Iris pigment epithelial cell (primary cell): ENCODE data around the gene CACNA2D2.

Experiments
- DNase-seq: peaks from one replicate; pipeline ENCODE4 v3.0.0-alpha.2; 2011; ENCODE audit warnings: low read depth

Gene CACNA2D2

DNA sequence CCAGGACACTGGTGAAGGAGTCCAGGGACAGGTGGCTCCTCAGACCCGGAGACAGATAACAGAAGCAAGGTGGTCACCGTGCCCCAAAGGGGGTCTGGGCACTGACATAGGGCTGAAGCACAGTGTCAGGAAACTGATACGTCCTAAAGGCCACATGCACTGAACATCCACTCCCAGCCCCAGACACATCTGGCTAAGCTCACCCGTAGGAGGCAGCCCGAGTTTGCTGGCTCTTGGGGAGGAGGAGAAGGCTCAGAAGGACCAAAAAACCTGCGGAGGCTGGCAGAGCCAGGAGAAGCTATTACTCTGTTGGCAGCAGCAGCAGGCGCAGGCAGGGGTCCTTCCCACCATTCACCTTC lies 1.2 kb downstream of the CACNA2D2 start:
- DNase-seq, result no peak

DNA sequence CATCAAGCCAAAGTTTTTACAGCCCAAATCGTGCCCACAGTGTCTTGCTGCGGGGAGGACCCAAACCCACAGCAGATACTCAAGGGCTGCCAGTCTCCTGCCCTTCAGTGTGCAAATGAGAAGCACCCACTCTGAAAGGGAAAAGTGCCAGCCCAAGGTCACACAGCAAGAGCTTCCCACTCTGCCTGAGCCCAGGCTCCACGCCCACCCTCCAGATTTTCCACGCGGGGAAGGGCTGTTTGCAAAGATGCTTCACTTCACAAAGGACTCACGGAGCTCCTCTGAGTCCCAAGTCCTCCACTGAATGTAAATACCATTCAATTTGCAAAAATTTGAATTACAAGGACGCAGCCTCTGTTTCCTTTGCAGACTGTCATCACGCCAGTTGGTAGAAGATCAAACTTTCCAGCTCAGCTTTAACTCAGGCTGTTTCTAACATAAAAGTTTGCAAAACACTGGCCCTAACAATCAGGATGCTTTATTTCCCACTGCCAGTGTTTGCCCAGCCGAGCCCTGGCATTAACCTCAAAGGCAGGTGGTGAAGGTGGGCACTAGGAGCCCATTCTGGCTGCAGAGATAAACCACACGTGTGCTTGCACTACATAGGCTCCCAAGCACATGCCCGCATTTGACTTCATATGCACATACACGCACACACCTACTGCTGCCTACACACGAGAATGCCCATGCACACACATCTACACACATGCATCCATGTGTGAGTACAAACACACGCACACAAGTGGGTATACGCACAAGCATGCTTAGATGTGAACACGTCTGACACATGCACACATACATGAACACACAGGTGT lies 7.6 kb downstream of the CACNA2D2 start:
- DNase-seq, result no peak

DNA sequence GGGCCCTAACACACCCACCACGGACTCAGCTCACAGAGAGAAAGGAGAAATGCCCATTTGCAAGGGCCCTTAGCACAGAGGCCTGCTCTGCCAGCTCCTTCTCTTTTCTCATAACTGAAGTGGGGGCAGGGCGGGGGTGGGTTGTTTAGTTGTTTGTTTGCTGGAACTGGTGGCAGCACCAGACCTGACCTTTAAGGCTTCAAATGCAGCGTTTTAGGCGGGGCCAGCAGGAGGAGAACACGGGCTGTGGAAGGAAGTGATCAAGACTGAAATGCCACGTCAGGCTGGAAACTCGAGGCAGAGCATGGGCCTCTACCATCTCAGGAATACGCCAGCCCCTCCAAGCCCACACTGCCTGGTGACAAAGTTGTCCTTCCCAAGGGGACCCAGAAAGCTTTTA lies 9.3 kb downstream of the CACNA2D2 start:
- DNase-seq, result no peak

DNA sequence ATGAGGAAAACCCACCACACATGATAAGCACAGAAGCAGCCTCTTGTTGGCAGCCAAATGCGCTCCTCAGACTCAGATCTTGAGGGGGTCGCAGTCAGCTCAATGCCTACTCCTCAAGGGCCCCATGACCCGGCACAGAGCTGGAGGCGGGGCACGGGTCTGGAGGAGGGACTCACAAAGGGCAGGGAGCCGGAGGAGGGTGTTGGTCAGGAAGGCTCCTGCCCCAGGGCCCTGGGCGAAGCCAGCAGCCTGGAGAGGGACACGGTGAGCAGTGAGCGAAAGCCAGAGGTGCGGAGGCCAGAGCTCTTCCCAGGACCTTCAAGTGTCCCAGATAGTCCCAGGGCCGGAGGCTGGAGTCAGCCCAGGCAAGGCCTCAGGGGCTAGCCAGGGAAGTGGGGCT lies 9.8 kb downstream of the CACNA2D2 start:
- no peak for DNase-seq

- DNase-seq, result no peak
Observed at GRCh38 chr3:50493086-50493485, 10.3 kb downstream of the CACNA2D2 start.

- DNase-seq, result no peak
Observed at GRCh38 chr3:50491023-50491422, 12.4 kb downstream of the CACNA2D2 start.

DNA sequence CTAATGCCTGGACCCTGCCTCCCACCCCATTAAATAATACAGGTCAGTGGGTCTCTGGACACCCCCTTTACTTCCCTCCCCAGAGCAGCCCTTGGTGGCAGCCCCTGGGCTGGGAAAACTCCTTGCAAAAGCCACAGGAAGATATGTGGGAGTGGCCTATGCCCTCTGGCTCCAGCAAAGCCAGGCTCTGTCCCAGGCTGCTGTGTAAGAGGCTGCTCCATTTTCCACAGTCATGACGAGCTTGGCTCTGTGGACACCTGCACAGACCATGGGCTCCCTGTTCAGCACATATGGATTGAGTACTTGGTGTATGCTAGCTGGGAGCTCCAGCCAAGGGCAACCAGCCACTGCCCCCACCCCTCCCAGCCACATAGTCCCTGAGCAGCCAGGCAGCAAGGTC lies 13.0 kb downstream of the CACNA2D2 start:
- no peak for DNase-seq

DNA sequence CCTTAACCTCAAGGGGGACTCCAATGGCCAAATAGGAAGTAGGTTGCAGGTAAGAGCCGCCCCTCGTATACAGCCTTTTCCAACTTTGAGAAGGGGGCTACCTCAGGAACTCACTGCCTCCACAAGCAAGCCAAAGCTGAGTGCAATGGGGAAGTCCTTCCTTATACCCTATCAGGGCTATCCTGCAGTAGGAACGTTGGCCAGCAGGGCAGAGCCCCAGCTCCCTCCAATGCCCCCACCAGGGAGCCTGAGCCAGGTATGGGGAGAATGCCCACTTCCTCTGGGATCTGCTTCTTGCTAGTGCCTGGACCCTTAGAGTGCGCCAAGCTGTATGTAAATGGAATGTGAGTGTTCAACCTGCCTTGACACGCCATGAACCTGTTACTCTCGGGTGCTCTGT lies 16.3 kb downstream of the CACNA2D2 start:
- DNase-seq, result no peak

DNA sequence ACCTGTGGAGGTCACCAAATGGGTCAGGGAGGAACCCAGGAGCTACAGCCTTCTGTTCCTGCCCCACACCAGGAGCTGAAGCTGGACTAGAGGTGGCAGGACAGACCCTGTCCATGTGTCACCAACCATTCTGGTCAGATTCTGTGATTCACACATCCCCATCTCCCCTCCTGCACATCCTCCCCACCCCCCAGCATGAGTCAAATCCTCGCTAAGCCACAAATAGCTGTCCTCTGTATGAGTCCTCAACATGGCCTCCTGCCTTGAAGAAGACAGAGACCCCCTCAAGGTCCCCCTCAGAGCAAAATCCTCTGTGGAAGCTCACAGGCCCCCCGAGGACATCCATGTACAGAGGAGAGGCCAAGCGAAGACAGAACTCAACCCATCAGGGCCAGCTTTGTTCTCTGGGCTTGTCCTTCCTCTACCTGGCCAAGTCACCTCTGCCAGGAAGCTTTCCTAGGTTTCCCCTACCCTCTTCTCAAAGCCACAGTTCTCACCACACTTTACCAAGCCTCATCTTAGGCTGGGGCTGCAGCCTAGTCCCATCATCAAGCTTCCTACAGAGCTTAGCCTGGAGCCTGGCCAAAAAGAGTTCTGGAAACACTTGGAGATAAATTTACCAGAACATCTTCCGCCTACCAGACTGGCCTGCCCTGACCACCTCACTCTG lies 17.1 kb downstream of the CACNA2D2 start:
- DNase-seq, result peak; percentile 16

DNA sequence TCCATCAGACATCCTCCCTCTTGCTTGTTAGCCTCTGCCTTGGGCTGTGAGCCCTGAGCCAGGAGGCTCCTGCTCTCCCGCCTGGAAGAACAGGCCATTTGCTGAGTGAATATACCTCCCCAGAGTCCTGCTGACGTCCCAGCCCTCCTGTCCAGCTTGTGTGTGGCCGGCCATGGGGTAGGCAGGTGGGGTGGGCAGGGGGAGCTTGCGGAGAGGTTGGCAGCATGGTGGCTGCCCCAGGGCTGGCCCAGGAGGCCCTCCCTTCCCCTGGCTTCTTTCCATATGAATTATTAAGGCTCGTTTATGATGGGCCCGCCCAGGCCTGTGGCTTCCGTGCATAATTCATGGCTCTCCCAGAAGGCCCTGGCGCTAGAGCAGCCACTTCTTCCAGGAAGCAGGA lies 18.7 kb downstream of the CACNA2D2 start:
- no peak for DNase-seq

DNA sequence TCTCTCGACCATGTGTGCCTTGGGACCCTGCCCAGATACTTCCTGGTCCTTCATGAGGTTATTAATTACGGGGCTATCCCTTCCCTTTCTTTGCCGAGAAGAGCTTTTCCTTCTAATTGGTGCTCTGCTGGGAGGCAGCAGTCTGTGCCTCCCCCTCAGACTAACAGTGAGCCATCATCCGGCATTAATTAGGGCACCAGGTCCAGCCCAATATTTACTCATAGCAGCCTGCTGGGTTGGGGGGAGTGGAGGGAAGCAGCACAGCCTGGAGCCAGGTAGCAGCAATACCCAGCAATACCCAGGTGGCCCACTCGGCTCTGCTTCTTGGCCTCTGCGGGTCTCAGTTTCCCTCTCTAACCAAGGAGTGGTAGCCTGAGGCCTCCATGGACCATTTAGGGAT lies 20.1 kb downstream of the CACNA2D2 start:
- DNase-seq, result no peak

DNA sequence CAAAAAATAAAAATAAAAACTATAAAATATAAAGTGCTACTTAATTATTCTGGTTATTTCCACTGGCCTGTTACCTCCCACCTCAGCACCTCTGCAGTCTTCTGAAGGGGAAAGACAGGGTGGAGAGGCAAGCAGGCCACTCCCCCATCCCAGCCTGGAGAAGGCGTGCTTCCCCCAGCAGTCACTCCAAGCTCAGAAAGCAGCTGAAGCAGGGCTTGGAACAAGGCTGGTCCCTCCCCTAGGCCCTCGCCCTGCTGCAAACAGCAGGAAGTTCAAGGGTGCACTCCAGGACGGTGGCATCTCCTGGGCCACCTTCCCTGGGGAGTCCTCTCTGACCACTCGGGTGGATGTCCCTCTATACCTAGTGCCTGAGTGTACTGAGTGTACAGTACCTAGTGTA lies 21.4 kb downstream of the CACNA2D2 start:
- DNase-seq, result no peak

GRCh38 chr3:50480471-50480870 lies 23.0 kb downstream of the CACNA2D2 start:
- DNase-seq, result no peak

GRCh38 chr3:50479523-50479922 lies 23.9 kb downstream of the CACNA2D2 start:
- DNase-seq, result no peak

DNA sequence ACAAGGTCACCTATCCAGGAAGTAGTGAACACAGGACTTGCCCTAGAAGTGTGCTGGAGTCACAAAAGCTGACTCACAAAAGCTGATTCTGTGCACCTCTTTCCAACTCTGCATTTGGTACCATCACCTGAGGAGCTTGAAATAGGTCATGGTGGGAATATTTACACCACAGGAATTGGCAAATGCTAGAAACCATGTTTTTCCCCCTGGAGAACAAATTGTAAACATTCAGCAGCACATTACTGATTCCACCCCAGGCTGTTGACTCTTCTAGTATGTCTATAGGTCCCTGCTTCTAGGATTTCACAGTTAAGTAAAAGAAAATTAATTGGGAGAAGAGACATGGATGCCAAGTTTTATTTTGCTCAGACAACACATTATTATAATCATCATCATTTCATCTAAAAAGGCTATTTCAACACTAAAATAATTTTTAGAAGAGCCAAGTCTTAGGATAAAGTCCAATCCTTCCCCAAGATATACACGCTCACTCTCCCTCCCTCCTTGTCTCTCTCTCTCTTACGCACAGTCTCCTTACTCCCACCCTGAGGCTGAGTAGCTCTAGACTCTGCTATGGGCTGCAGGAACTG lies 24.7 kb downstream of the CACNA2D2 start:
- no peak for DNase-seq

- no peak for DNase-seq
Observed at GRCh38 chr3:50478051-50478450, 25.4 kb downstream of the CACNA2D2 start.

GRCh38 chr3:50475348-50475747 lies 28.1 kb downstream of the CACNA2D2 start:
- no peak for DNase-seq

GRCh38 chr3:50474717-50475116 lies 28.7 kb downstream of the CACNA2D2 start:
- DNase-seq, result peak; percentile 58

- DNase-seq, result no peak
Observed at GRCh38 chr3:50473768-50474167, 29.7 kb downstream of the CACNA2D2 start.

DNA sequence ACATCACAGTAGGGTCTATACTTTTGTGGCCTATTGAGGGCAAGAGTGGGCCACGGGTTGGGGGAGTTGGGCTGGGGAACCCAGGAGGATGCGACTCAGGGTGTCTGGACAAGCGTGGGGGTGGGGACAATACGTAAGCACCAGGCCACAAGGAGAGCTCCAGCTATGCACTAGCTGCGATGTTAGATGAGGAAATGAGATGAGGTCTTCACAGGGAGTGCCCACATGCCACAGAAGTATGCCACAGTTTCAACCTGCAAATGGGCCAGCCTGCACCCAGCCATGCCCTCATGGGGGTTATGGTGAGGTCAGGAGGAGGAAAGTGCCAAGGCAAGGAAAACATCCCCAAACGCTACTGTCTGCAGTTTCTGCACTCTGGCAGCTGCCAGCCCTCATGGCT lies 30.5 kb downstream of the CACNA2D2 start:
- no peak for DNase-seq

DNA sequence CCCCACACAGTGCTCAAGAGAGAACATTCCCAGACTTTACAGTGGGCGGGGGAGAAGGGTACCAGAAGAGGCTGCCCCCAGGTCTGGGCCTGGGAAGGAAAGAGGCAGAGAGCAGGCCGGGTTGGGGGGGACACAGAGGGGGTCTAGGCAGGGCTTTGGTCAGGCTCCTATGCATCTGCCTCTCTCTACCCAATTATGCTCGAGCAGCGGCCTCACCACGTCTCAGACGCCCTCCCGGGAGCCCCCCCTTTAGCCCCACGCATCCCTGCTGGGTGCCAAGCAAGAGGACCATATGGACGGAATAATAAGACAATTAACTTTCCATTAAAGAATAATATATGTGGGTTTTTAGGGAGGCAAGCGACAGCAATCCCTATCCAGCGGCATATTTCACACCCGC lies 32.8 kb downstream of the CACNA2D2 start:
- no peak for DNase-seq

GRCh38 chr3:50467919-50468318 lies 35.5 kb downstream of the CACNA2D2 start:
- no peak for DNase-seq

- DNase-seq, result no peak
Observed at GRCh38 chr3:50466177-50466576, 37.3 kb downstream of the CACNA2D2 start.
